LNCaP clone FGC (cell line): ENCODE data around the gene MGARP.
"Not testable (repeated sequence)": the region's sequence is repeated elsewhere in the genome, so short reads cannot be mapped to it uniquely, and the experiment has no call there.

ENCODE experiments used
- DNase-seq: peaks from one replicate; pipeline ENCODE4 v3.0.0-alpha.2; 2011; ENCODE audit warnings: low read depth
- H3K4me3 ChIP-seq: 2 replicates; pipeline ENCODE4 v1.5.1; 2011; ENCODE audit warnings: mild to moderate bottlenecking, low read depth, low read length, control low read depth
- CTCF ChIP-seq: IDR thresholded peaks from 2 replicates; pipeline ENCODE4 v1.5.1; 2012; ENCODE audit warnings: mild to moderate bottlenecking; ENCODE audit not compliant: control insufficient read depth, insufficient read depth; ENCODE audit errors: extremely low read depth

The MGARP gene

GRCh38 chr4:139274790-139275189 lies 5.2 kb downstream of the MGARP start:
- H3K4me3 ChIP-seq = no peak overlapping the region
- DNase-seq = no peak
- no peak for TF ChIP-seq CTCF

- no peak overlapping the region for H3K4me3 ChIP-seq
- no peak for TF ChIP-seq CTCF
- no peak for DNase-seq
These were observed 6.2 kb downstream of the MGARP start for GRCh38 chr4:139273835-139274234.

GRCh38 chr4:139267301-139267700 lies 12.7 kb downstream of the MGARP start:
- TF ChIP-seq CTCF = no peak
- no peak overlapping the region for H3K4me3 ChIP-seq

GRCh38 chr4:139266583-139267257 lies 13.3 kb downstream of the MGARP start:
- H3K4me3 ChIP-seq = no peak overlapping the region
- TF ChIP-seq CTCF = no peak
- no peak for DNase-seq

More at GRCh38 chr4:139267301-139267700, 12.7 kb downstream of the MGARP start:
- DNase-seq = no peak

GRCh38 chr4:139266208-139266582 lies 13.8 kb downstream of the MGARP start:
- TF ChIP-seq CTCF = no peak
- DNase-seq = no peak
- H3K4me3 ChIP-seq = no peak overlapping the region

GRCh38 chr4:139265654-139266053 lies 14.4 kb downstream of the MGARP start:
- H3K4me3 ChIP-seq = no peak overlapping the region
- no peak for DNase-seq
- TF ChIP-seq CTCF = no peak

GRCh38 chr4:139256349-139256748 lies 23.7 kb downstream of the MGARP start:
- no peak overlapping the region for H3K4me3 ChIP-seq
- no peak for TF ChIP-seq CTCF

GRCh38 chr4:139255581-139255980 lies 24.4 kb downstream of the MGARP start:
- not testable (repeated sequence) for H3K4me3 ChIP-seq

More at GRCh38 chr4:139256349-139256748, 23.7 kb downstream of the MGARP start:
- DNase-seq = no peak

More at GRCh38 chr4:139255581-139255980, 24.4 kb downstream of the MGARP start:
- not testable (repeated sequence) for DNase-seq
